Prostate gland (tissue), 2 donors: ENCODE results near the gene C10orf53.

Experiments used
- CTCF ChIP-seq, 4 experiments: fragments of 200-600 bp in 2 of 4; fragments of 450-650 bp in 2 of 4; sonication (generic) in 2 of 4; IDR thresholded peaks; 1 replicate in 3 of 4; 2 replicates in 1 of 4; pipeline ENCODE4 v1.5.1; 2016 to 2019; ENCODE audit warnings: antibody characterized with exemption in 4 of 4, mild to moderate bottlenecking in 2 of 4, moderate library complexity in 2 of 4
- POLR2A ChIP-seq: fragments of 450-650 bp; IDR thresholded peaks from one replicate; pipeline ENCODE4 v1.6.1; 2016; ENCODE audit warnings: antibody characterized with exemption, mild to moderate bottlenecking
- POLR2AphosphoS5 ChIP-seq: sonication (generic); formaldehyde crosslinking; IDR thresholded peaks from one replicate; pipeline ENCODE4 v1.6.1; 2017; ENCODE audit warnings: antibody characterized with exemption

GRCh38 chr10:49738616-49739360 lies 59.3 kb downstream of the C10orf53 start:
- TF ChIP-seq CTCF (IDR thresholded peaks at IDR 0.05) (no peak), POLR2AphosphoS5 (no peak), POLR2A (no peak)
